Measurements from ENCODE around the gene KCNIP4. TPM values are rescaled to one million over a fixed set of nuclear protein-coding genes. Genes with fewer than 3 reads are reported as not detected.

Gene KCNIP4
- total and polyA plus RNA-seq, 2 of the 8 experiments (the other 6 are each of a cell fraction or from before 2014, with no cell fraction given) = 0.06 TPM; not detected in 1

GRCh38 chr4:21991562-21991961 is 43.0 kb upstream of the KCNIP4 start:
- H2BK20ac ChIP-seq (ENCODE audit: low read length) = no peak overlapping the region
- H2AFZ ChIP-seq (ENCODE audit: low read length) = no peak overlapping the region
- no peak overlapping the region for H2BK12ac ChIP-seq (ENCODE audit: low read depth, low read length)
- no peak overlapping the region for H3K4me3 ChIP-seq (ENCODE audit: extremely low read depth in 1 of 4, insufficient read depth in 2 of 4, low read depth in 3 of 4, low read length in 4 of 4)
- H2AK5ac ChIP-seq (ENCODE audit: low read depth, low read length) = no peak overlapping the region
- H3K79me1 ChIP-seq (ENCODE audit: low read depth, low read length) = no peaks in the 10 kb centered on the region
- DNase-seq (ENCODE audit: low read depth in 1 of 2, low spot score in 2 of 2) = no peak
- H3K9me3 ChIP-seq (ENCODE audit: insufficient read depth in 2 of 2, low read depth in 1 of 2, low read length in 1 of 2) = peaks cover 3 to 4% of the 10 kb centered on the region in 2 experiments; a peak in 1 of 4 replicates
- H3K4me2 ChIP-seq (ENCODE audit: insufficient read depth in 1 of 2, low read depth in 2 of 2, low read length in 2 of 2) = no peak overlapping the region
- no peak overlapping the region for H2BK120ac ChIP-seq (replicated peaks; ENCODE audit: low read depth, low read length)
- H4K20me1 ChIP-seq (replicated peaks in 1 of 2; ENCODE audit: control insufficient read depth in 1 of 2, insufficient read depth in 2 of 2, low read length in 2 of 2) = no peaks in the 10 kb centered on the region
- WGBS, 2 experiments (ENCODE audit: extremely low coverage in 1 of 2, insufficient coverage in 1 of 2, insufficient read length in 1 of 2, insufficient replicate concordance in 2 of 2, low coverage in 1 of 2, low lambda C conversion rate in 2 of 2, missing lambda C conversion rate in 1 of 2) = 100% methylated on average over 1 of the region's 1 CpG; no CpG with 5 or more reads in 1 of the 2 experiments
- H3K79me2 ChIP-seq (ENCODE audit: control insufficient read depth in 1 of 2, insufficient read depth in 2 of 2, low read length in 2 of 2) = no peaks in the 10 kb centered on the region
- no peak overlapping the region for H3K56ac ChIP-seq (replicated peaks; ENCODE audit: insufficient read length, low read depth, low read length)
- no peak overlapping the region for H3K9ac ChIP-seq (replicated peaks in 1 of 4; ENCODE audit: extremely low read depth in 1 of 4, low read depth in 3 of 4, low read length in 3 of 4)
- no peak overlapping the region for H3K23ac ChIP-seq (ENCODE audit: insufficient read length)
- no peaks in the 10 kb centered on the region for H3K27me3 ChIP-seq (replicated peaks in 1 of 4; ENCODE audit: control insufficient read depth in 3 of 4, extremely low read depth in 1 of 4, insufficient read depth in 3 of 4, low read length in 3 of 4)
- no peaks in the 10 kb centered on the region for H3K4me1 ChIP-seq (replicated peaks in 1 of 4; ENCODE audit: control insufficient read depth in 3 of 4, insufficient read depth in 4 of 4, low read length in 3 of 4)
- H3K23me2 ChIP-seq (ENCODE audit: low read depth, low read length) = no peaks in the 10 kb centered on the region
- no peak overlapping the region for H4K5ac ChIP-seq (ENCODE audit: insufficient read length, low read depth, low read length)
- no peaks in the 10 kb centered on the region for H3K36me3 ChIP-seq (ENCODE audit: control insufficient read depth in 2 of 4, insufficient read depth in 4 of 4, low read length in 3 of 4)
- H3K14ac ChIP-seq (ENCODE audit: insufficient read length) = no peak overlapping the region
- H3K4ac ChIP-seq (replicated peaks; ENCODE audit: insufficient read length, low read depth, low read length) = no peak overlapping the region
- POLR2A ChIA-PET (ENCODE audit: partially characterized antibody) = no interaction called here
- no peak overlapping the region for H3K27ac ChIP-seq (ENCODE audit: low read depth, low read length)
- no peak overlapping the region for H2BK15ac ChIP-seq (ENCODE audit: low read length)
- CTCF ChIA-PET (ENCODE audit: partially characterized antibody) = interaction anchor here (0.9 kb wide), 1 partner anchor 20 kb away, joined by 3 read pairs; no protein-coding TSS in a partner anchor
- H3K18ac ChIP-seq (ENCODE audit: extremely low read depth, low read length) = no peak overlapping the region
- no peak for FAIRE-seq
- no peak overlapping the region for H4K91ac ChIP-seq (replicated peaks; ENCODE audit: insufficient read length, low read length)
- H4K8ac ChIP-seq (ENCODE audit: extremely low read depth, insufficient read depth, low read length) = no peak overlapping the region
- H2BK5ac ChIP-seq (ENCODE audit: low read depth, low read length) = no peak overlapping the region
- TF ChIP-seq MAFK (IDR thresholded peaks at IDR 0.05; ENCODE audit: low read depth, low read length) (no peak), CBX5 (IDR thresholded peaks at IDR 0.05; ENCODE audit: low read depth, low read length) (no peak), KDM1A (IDR thresholded peaks at IDR 0.05; ENCODE audit: borderline replicate concordance, low read length) (no peak), POLR2A (IDR thresholded peaks at IDR 0.05; ENCODE audit: control extremely low read depth in 1 of 2, low read depth in 2 of 2, low read length in 2 of 2) (no peak), CHD1 (IDR thresholded peaks at IDR 0.05; ENCODE audit: low read depth, low read length) (no peak), CTCF (IDR thresholded peaks at IDR 0.05; ENCODE audit: control extremely low read depth in 1 of 3, insufficient read depth in 1 of 3, low read depth in 1 of 3, low read length in 3 of 3) (no peak), BCL11A (IDR thresholded peaks at IDR 0.05; ENCODE audit: low read depth in 2 of 2, low read length in 2 of 2) (no peak), CREB1 (IDR thresholded peaks at IDR 0.05) (no peak), NRF1 (IDR thresholded peaks at IDR 0.05; ENCODE audit: low read depth, low read length) (no peak), ATF2 (IDR thresholded peaks at IDR 0.05; ENCODE audit: low read length) (no peak)

Measured in H1 (cell line).